OCI-LY1 (cell line): ENCODE results near the gene PDZD2.

ENCODE experiments used
- H2AFZ ChIP-seq: fragments of 200-600 bp; sonication (generic), shearing (Covaris generic); 2 replicates; pipeline ENCODE4 v1.6.0; 2014; ENCODE audit warnings: antibody characterized with exemption, mild to moderate bottlenecking, low read length
- H3F3A ChIP-seq: fragments of 200-600 bp; sonication (generic), shearing (Covaris generic); 2 replicates; pipeline ENCODE4 v1.6.0; 2014; ENCODE audit warnings: mild to moderate bottlenecking, antibody characterized with exemption, low read length, moderate library complexity; ENCODE audit not compliant: insufficient read depth
- H3K27ac ChIP-seq: fragments of 200-600 bp; sonication (generic); 2 replicates; pipeline ENCODE4 v1.5.1; 2014; ENCODE audit warnings: low read length, mixed run types, mild to moderate bottlenecking, low read depth; ENCODE audit not compliant: poor library complexity, severe bottlenecking
- H3K27me3 ChIP-seq: fragments of 200-600 bp; sonication (generic); 2 replicates; pipeline ENCODE4 v1.6.0; 2014; ENCODE audit warnings: antibody characterized with exemption, mild to moderate bottlenecking, low read length, moderate library complexity; ENCODE audit not compliant: insufficient read depth
- H3K36me3 ChIP-seq: fragments of 200-600 bp; sonication (generic); 2 replicates; pipeline ENCODE4 v1.6.1; 2014; ENCODE audit warnings: mild to moderate bottlenecking, antibody characterized with exemption, low read length, moderate library complexity, mixed read lengths; ENCODE audit not compliant: insufficient read depth
- H3K4me1 ChIP-seq: fragments of 200-600 bp; sonication (generic); 2 replicates; pipeline ENCODE4 v1.5.1; 2014; ENCODE audit warnings: mild to moderate bottlenecking, low read length, moderate library complexity; ENCODE audit not compliant: insufficient read depth, severe bottlenecking
- H3K4me2 ChIP-seq: fragments of 200-600 bp; sonication (generic), shearing (Covaris generic); 2 replicates; pipeline ENCODE4 v1.6.1; 2014; ENCODE audit warnings: low read length
- H3K4me3 ChIP-seq: fragments of 200-600 bp; sonication (generic); 2 replicates; pipeline ENCODE4 v1.5.1; 2014; ENCODE audit warnings: low read length, low read depth, mild to moderate bottlenecking, mixed read lengths; ENCODE audit not compliant: poor library complexity, severe bottlenecking
- H3K79me2 ChIP-seq: fragments of 200-600 bp; shearing (Covaris generic); 2 replicates; pipeline ENCODE4 v1.6.1; 2016; ENCODE audit warnings: mixed run types, low read length, mixed read lengths; ENCODE audit not compliant: insufficient read depth
- H3K9ac ChIP-seq: fragments of 200-600 bp; sonication (generic), shearing (Covaris generic); 2 replicates; pipeline ENCODE4 v1.6.1; 2014; ENCODE audit warnings: mild to moderate bottlenecking, low read length, mixed read lengths
- H3K9me2 ChIP-seq: fragments of 200-600 bp; sonication (generic), shearing (Covaris generic); 2 replicates; pipeline ENCODE4 v1.6.1; 2014; ENCODE audit warnings: low read depth, mild to moderate bottlenecking, low read length, mixed read lengths
- H3K9me3 ChIP-seq: fragments of 200-600 bp; shearing (Covaris generic); 2 replicates; pipeline ENCODE4 v1.6.1; 2014; ENCODE audit warnings: low read length, mixed read lengths
- H4K20me1 ChIP-seq: fragments of 200-600 bp; sonication (generic), shearing (Covaris generic); 2 replicates; pipeline ENCODE4 v1.6.0; 2016; ENCODE audit warnings: mild to moderate bottlenecking, low read length; ENCODE audit not compliant: insufficient read depth
- EZH2 ChIP-seq: fragments of 200-600 bp; sonication (generic), shearing (Covaris generic); IDR thresholded peaks from 2 replicates; pipeline ENCODE4 v1.8.0; 2017; ENCODE audit warnings: borderline replicate concordance, mixed run types, mild to moderate bottlenecking, antibody characterized with exemption, low read length, moderate library complexity, mixed read lengths
- TF ChIP-seq, protein P1 (sequence below): fragments of 200-600 bp; sonication (generic), shearing (Covaris generic); IDR thresholded peaks from 2 replicates; pipeline ENCODE4 v1.5.1; 2017; ENCODE audit warnings: mild to moderate bottlenecking, antibody characterized with exemption, low read length, moderate library complexity, mixed read lengths

Gene PDZD2

DNA sequence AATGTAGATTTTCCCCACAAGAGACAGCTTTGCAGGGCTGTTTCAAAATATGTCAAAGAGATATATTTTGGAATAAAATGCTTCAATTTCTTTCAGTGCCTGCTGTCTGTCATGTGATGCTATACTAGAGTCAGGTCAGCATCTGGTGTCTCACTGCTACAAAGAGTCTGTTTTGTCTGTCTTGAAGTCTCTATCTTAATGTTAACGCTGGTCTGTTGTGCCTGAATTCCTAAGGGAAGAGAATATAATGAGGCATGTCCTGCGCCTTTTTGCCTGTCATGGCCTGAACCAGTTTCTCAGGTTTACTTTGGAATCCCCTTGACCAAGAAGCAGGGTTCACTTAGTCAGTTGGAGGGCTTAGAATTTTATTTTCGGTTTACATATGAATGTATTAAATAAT is 176.4 kb downstream of the PDZD2 start:
- Histone ChIP-seq H3K4me2 (no peak overlapping the region), H3K27me3 (no peaks in the 10 kb centered on the region), H3K4me3 (no peak overlapping the region), H4K20me1 (no peaks in the 10 kb centered on the region), H3K27ac (no peak overlapping the region), H2AFZ (no peak overlapping the region), H3K36me3 (no peaks in the 10 kb centered on the region), H3K4me1 (no peaks in the 10 kb centered on the region), H3K9ac (no peak overlapping the region), H3K9me3 (no peaks in the 10 kb centered on the region), H3K79me2 (no peaks in the 10 kb centered on the region), H3K9me2 (no peaks in the 10 kb centered on the region), H3F3A (no peaks in the 10 kb centered on the region)
- TF ChIP-seq EZH2: no peak
- TF ChIP-seq, protein P1, sequence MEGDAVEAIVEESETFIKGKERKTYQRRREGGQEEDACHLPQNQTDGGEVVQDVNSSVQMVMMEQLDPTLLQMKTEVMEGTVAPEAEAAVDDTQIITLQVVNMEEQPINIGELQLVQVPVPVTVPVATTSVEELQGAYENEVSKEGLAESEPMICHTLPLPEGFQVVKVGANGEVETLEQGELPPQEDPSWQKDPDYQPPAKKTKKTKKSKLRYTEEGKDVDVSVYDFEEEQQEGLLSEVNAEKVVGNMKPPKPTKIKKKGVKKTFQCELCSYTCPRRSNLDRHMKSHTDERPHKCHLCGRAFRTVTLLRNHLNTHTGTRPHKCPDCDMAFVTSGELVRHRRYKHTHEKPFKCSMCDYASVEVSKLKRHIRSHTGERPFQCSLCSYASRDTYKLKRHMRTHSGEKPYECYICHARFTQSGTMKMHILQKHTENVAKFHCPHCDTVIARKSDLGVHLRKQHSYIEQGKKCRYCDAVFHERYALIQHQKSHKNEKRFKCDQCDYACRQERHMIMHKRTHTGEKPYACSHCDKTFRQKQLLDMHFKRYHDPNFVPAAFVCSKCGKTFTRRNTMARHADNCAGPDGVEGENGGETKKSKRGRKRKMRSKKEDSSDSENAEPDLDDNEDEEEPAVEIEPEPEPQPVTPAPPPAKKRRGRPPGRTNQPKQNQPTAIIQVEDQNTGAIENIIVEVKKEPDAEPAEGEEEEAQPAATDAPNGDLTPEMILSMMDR: no peak

DNA sequence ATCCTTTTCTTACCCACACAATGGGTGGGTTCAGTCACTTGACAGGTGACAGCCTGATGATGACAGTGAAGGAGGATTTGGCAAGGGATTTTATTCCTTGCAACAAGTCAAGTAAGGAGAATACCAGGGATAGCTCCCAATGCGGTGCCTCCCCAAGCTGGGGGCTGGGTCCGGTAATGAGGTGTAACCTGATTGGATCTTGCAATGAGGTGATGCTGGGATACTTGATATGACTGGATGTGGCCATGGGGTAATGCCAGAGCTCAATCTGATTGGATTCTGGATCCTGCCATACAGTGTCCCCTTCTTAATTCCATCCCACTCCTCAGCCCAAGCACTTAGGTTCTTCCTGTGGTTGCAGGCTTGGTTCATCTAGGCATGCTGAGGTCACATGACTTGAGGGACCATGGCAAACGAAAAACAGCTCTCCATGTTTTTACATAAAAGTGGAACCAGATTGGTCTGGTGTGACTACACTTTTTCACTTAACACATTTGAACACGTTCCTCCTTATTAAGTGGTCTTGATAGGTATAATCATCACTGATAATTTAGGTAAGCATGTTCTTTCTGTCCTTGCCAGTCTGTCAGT is 181.1 kb downstream of the PDZD2 start:
- Histone ChIP-seq H3K4me1 (no peaks in the 10 kb centered on the region), H3K9me3 (no peaks in the 10 kb centered on the region), H4K20me1 (no peaks in the 10 kb centered on the region), H3F3A (no peaks in the 10 kb centered on the region), H3K9ac (no peak overlapping the region), H3K27me3 (no peaks in the 10 kb centered on the region), H3K79me2 (no peaks in the 10 kb centered on the region), H3K4me2 (no peak overlapping the region), H3K36me3 (no peaks in the 10 kb centered on the region), H3K4me3 (no peak overlapping the region), H3K9me2 (no peaks in the 10 kb centered on the region), H3K27ac (no peak overlapping the region), H2AFZ (no peak overlapping the region)
- TF ChIP-seq, protein P1: no peak
- no peak for TF ChIP-seq EZH2

DNA sequence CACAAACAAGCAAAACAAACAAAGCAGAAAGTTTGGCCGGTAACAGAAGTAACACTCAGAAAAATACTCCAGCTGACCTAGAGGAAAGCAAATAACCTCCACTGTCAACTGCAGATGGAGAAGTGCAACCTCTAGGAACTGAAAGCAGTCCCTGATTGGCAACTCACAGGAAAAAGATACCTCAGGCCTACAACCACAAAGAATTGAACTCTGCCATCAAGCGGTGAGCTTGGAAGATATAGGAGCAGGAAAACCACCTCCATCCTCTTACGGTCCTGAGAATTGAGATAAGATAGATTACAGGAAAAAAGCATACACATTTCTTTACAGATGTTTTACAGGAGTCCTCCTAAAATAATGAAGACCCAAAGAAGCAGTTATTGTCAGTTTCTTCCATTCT is 184.5 kb downstream of the PDZD2 start:
- no peaks in the 10 kb centered on the region for H4K20me1 ChIP-seq
- peaks cover 3% of the 10 kb centered on the region; the same call in 1 of the 2 replicates for H3K9me3 ChIP-seq
- H3K4me3 ChIP-seq: no peak overlapping the region

More for the DNA sequence above, 184.5 kb downstream of the PDZD2 start:
- H3F3A ChIP-seq: no peaks in the 10 kb centered on the region
- no peaks in the 10 kb centered on the region for H3K79me2 ChIP-seq
- H3K4me1 ChIP-seq: no peaks in the 10 kb centered on the region
- no peak overlapping the region for H3K4me2 ChIP-seq
- 0 out of 2 replicates have a peak, but pooled peaks cover 4% of the 10 kb centered on the region for H3K27me3 ChIP-seq
- no peak overlapping the region for H2AFZ ChIP-seq
- no peak overlapping the region for H3K27ac ChIP-seq
- H3K36me3 ChIP-seq: no peaks in the 10 kb centered on the region; the same call in 1 of the 2 replicates
- TF ChIP-seq, protein P1: no peak
- no peak for TF ChIP-seq EZH2
- no peaks in the 10 kb centered on the region for H3K9me2 ChIP-seq
- H3K9ac ChIP-seq: no peak overlapping the region
